Measurements from ENCODE around the gene PAIP2. TPM values are rescaled to one million over a fixed set of nuclear protein-coding genes. Genes with fewer than 3 reads are reported as not detected.

Gene PAIP2
- total and polyA plus RNA-seq, 4 donors = 55.6 to 83.1 (median 70.6) TPM

DNA sequence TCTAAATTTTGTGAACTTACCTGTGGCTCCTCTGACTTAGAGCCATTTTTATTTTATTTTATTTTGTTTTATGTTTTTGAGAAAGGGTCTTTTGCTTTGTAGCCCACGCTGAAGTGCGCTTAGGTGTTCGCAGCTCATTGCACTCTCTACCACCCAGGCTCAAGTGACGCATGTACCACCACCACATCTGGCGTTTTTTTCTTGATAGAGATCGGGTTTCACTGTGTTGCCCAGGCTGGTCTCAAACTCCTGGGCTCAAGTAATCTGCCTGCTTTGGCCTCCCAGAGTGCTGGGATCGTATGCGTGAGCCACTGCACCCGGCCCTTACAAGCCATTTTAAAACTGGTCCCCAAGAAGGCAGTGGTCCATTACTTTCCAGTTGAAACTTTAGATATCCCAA, 29.6 kb upstream of the PAIP2 start:
- DNase-seq (no peak), ATAC-seq (ENCODE audit: insufficient read depth, low FRiP score) (no peak)
- peaks cover 5 to 19% (median 11%) of the 10 kb centered on the region in 4 donors for H3K36me3 ChIP-seq (ENCODE audit: control insufficient read depth in 4 of 4, insufficient read depth in 4 of 4, low read length in 4 of 4)
- H3K9me3 ChIP-seq (ENCODE audit: control insufficient read depth in 4 of 4, insufficient read depth in 3 of 4, low read length in 3 of 4) = no peaks in the 10 kb centered on the region
- WGBS, 2 donors = 93 to 95% methylated on average over 9 of the region's 9 CpGs
- no peaks in the 10 kb centered on the region for H3K27me3 ChIP-seq (ENCODE audit: control insufficient read depth in 3 of 3, insufficient read depth in 3 of 3, low read length in 2 of 3)
- H3K27ac ChIP-seq (ENCODE audit: low read depth in 1 of 2, low read length in 1 of 2) = no peak overlapping the region
- no peak overlapping the region for H3K4me3 ChIP-seq
- H3K4me1 ChIP-seq (ENCODE audit: control insufficient read depth in 5 of 5, insufficient read depth in 5 of 5, low read length in 5 of 5) = peaks cover 0 to 17% (median 7%) of the 10 kb centered on the region in 5 donors
- H3K9ac ChIP-seq (ENCODE audit: insufficient read depth in 1 of 2, low read length in 2 of 2) = no peak overlapping the region
- TF ChIP-seq, protein P1, sequence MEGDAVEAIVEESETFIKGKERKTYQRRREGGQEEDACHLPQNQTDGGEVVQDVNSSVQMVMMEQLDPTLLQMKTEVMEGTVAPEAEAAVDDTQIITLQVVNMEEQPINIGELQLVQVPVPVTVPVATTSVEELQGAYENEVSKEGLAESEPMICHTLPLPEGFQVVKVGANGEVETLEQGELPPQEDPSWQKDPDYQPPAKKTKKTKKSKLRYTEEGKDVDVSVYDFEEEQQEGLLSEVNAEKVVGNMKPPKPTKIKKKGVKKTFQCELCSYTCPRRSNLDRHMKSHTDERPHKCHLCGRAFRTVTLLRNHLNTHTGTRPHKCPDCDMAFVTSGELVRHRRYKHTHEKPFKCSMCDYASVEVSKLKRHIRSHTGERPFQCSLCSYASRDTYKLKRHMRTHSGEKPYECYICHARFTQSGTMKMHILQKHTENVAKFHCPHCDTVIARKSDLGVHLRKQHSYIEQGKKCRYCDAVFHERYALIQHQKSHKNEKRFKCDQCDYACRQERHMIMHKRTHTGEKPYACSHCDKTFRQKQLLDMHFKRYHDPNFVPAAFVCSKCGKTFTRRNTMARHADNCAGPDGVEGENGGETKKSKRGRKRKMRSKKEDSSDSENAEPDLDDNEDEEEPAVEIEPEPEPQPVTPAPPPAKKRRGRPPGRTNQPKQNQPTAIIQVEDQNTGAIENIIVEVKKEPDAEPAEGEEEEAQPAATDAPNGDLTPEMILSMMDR (IDR thresholded peaks at IDR 0.05; ENCODE audit: control extremely low read depth, extremely low read depth) = no peak

DNA sequence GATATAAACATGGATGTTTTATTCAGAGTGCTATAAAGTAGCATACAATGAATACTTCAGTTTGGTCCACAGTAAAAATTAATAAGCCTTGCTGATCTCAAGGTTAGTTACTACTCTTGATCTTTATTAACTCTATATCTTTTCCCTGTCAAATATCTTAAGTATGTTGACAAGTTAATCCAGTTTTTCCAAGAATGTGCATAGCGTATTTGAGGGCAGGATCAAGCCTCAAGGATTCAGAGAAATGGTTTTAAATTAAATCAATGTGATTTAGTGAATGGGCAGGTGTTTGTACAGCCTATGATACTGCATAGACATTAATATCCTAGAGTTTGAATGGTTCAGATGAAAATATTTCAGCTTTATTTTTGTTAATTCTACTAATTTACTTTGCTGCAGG, 27.4 kb upstream of the PAIP2 start:
- TF ChIP-seq, protein P1 (IDR thresholded peaks at IDR 0.05; ENCODE audit: control extremely low read depth, extremely low read depth) = no peak
- DNase-seq (no peak), ATAC-seq (ENCODE audit: insufficient read depth, low FRiP score) (no peak)
- H3K4me3 ChIP-seq = no peak overlapping the region
- peaks cover 13 to 28% (median 22%) of the 10 kb centered on the region in 4 donors for H3K36me3 ChIP-seq (ENCODE audit: control insufficient read depth in 4 of 4, insufficient read depth in 4 of 4, low read length in 4 of 4)
- H3K9me3 ChIP-seq (ENCODE audit: control insufficient read depth in 4 of 4, insufficient read depth in 3 of 4, low read length in 3 of 4) = no peaks in the 10 kb centered on the region
- no peak overlapping the region for H3K27ac ChIP-seq (ENCODE audit: low read depth in 1 of 2, low read length in 1 of 2)
- peak overlapping the region in 1 of 2 donors; percentile 23 for H3K9ac ChIP-seq (ENCODE audit: insufficient read depth in 1 of 2, low read length in 2 of 2)
- 74 to 78% methylated on average over 1 of the region's 1 CpG for WGBS, 2 donors
- H3K27me3 ChIP-seq (ENCODE audit: control insufficient read depth in 3 of 3, insufficient read depth in 3 of 3, low read length in 2 of 3) = no peaks in the 10 kb centered on the region
- H3K4me1 ChIP-seq (ENCODE audit: control insufficient read depth in 5 of 5, insufficient read depth in 5 of 5, low read length in 5 of 5) = peaks cover 0 to 7% (median 3%) of the 10 kb centered on the region in 5 donors

DNA sequence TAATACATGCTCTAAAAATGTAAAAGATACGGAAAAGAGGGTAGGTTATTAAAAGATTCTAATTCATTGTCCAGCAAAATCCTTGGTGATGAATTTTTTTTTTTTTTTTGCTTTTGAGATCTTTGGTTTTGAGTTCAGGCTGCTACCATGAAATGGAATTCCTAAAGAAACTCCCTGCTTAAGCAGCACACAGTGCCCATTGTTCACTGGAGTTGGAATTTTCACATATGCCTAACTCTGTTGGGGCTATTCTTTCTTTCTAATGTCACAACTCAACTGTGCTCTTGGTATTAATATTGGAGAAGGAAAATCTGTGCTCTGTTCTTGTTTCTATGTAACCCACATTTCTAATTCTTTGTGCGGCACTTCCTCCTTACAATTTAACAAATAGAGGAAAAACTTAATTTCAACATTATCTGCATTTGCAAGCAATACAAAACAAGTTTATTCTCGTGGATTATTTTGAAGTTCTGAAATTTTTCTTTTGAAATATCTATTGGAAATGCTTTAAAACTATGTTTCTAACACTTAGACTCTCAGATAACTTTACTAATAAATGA, 26.5 kb upstream of the PAIP2 start:
- H3K4me1 ChIP-seq (ENCODE audit: control insufficient read depth in 5 of 5, insufficient read depth in 5 of 5, low read length in 5 of 5) = peaks cover 0 to 5% (median 2%) of the 10 kb centered on the region in 5 donors
- H3K9ac ChIP-seq (ENCODE audit: insufficient read depth in 1 of 2, low read length in 2 of 2) = no peak overlapping the region
- ATAC-seq (ENCODE audit: insufficient read depth, low FRiP score) = no peak
- no peaks in the 10 kb centered on the region for H3K27me3 ChIP-seq (ENCODE audit: control insufficient read depth in 3 of 3, insufficient read depth in 3 of 3, low read length in 2 of 3)
- no peak for DNase-seq
- H3K27ac ChIP-seq (ENCODE audit: low read depth in 1 of 2, low read length in 1 of 2) = no peak overlapping the region
- H3K36me3 ChIP-seq (ENCODE audit: control insufficient read depth in 4 of 4, insufficient read depth in 4 of 4, low read length in 4 of 4) = peaks cover 18 to 34% (median 26%) of the 10 kb centered on the region in 4 donors
- WGBS, 2 donors = 57 to 80% methylated on average over 3 of the region's 3 CpGs
- H3K9me3 ChIP-seq (ENCODE audit: control insufficient read depth in 4 of 4, insufficient read depth in 3 of 4, low read length in 3 of 4) = no peaks in the 10 kb centered on the region
- TF ChIP-seq, protein P1 (IDR thresholded peaks at IDR 0.05; ENCODE audit: control extremely low read depth, extremely low read depth) = no peak
- H3K4me3 ChIP-seq = no peak overlapping the region

DNA sequence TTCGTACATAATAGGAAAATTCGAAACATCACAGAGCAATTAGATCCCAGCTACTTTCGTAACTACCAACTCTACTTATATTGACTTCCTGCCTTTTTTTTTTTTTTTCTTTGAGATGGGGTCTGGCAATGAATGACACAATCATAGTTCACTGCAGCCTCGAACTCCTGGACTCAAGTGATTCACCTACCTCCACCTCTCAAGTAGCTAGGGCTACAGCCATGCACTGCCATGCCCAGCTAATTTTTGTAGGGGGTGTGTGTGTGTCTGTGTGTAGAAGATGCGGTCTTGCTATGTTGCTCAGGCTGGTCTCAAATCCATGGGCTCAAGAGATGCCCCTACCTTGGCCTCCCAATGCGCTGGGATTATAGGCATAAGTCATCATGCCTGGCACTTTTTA, 5.8 kb upstream of the PAIP2 start:
- Histone ChIP-seq H3K9ac (ENCODE audit: insufficient read depth in 1 of 2, low read length in 2 of 2) (no peak overlapping the region), H3K27ac (ENCODE audit: low read depth in 1 of 2, low read length in 1 of 2) (no peak overlapping the region), H3K36me3 (ENCODE audit: control insufficient read depth in 4 of 4, insufficient read depth in 4 of 4, low read length in 4 of 4) (peaks cover 4 to 19% (median 6%) of the 10 kb centered on the region in 4 donors), H3K4me1 (ENCODE audit: control insufficient read depth in 5 of 5, insufficient read depth in 5 of 5, low read length in 5 of 5) (peaks cover 0 to under 1% (median 0%) of the 10 kb centered on the region in 5 donors), H3K4me3 (no peak overlapping the region), H3K9me3 (ENCODE audit: control insufficient read depth in 4 of 4, insufficient read depth in 3 of 4, low read length in 3 of 4) (no peaks in the 10 kb centered on the region), H3K27me3 (ENCODE audit: control insufficient read depth in 3 of 3, insufficient read depth in 3 of 3, low read length in 2 of 3) (no peaks in the 10 kb centered on the region)
- 53 to 64% methylated on average over 6 of the region's 6 CpGs for WGBS, 2 donors
- TF ChIP-seq, protein P1 (IDR thresholded peaks at IDR 0.05; ENCODE audit: control extremely low read depth, extremely low read depth) = no peak
- DNase-seq = no peak
- ATAC-seq (ENCODE audit: insufficient read depth, low FRiP score) = no peak
